Erythroblast (primary cell): ENCODE measurements around the gene RIMBP2.

Experiments used
- GATA1 ChIP-seq: IDR thresholded peaks from 2 replicates; pipeline ENCODE4 v1.6.1; 2011; ENCODE audit warnings: low read depth, mild to moderate bottlenecking, control low read depth, low read length, moderate library complexity
- POLR2A ChIP-seq: IDR thresholded peaks from 2 replicates; pipeline ENCODE4 v1.6.1; 2011; ENCODE audit warnings: mild to moderate bottlenecking, low read length

- TF ChIP-seq POLR2A (no peak), GATA1 (no peak)
Measured at GRCh38 chr12:130485291-130486145, 230.6 kb downstream of the RIMBP2 start.
